NB4 (cell line): ENCODE results near the gene PLCH2.

Experiments
- DNase-seq: peaks from one replicate; pipeline ENCODE4 v3.0.0; 2010; ENCODE audit warnings: low read depth
- H3K4me3 ChIP-seq: one replicate; pipeline ENCODE4 v1.5.1; 2011; ENCODE audit warnings: mild to moderate bottlenecking, low read depth, low read length, moderate library complexity
- CTCF ChIP-seq: IDR thresholded peaks from one replicate; pipeline ENCODE4 v1.5.1; 2012; ENCODE audit warnings: low read depth, low read length
- MAX ChIP-seq: IDR thresholded peaks from 2 replicates; pipeline ENCODE4 v1.6.1; 2011; ENCODE audit warnings: low read depth, low read length
- MYC ChIP-seq: IDR thresholded peaks from 2 replicates; pipeline ENCODE4 v1.6.1; 2011; ENCODE audit warnings: low read depth, low read length
- POLR2A ChIP-seq: IDR thresholded peaks from 2 replicates; pipeline ENCODE4 v1.6.1; 2011; ENCODE audit warnings: mild to moderate bottlenecking; ENCODE audit not compliant: insufficient read length; ENCODE audit errors: extremely low read depth

PLCH2 gene

GRCh38 chr1:2462819-2463218 lies 13.3 kb upstream of the PLCH2 start:
- TF ChIP-seq MAX: no peak
- no peak for TF ChIP-seq MYC
- no peak for TF ChIP-seq POLR2A
- TF ChIP-seq CTCF: no peak
- no peak for DNase-seq
- H3K4me3 ChIP-seq: no peak overlapping the region

- DNase-seq: no peak
- no peak for TF ChIP-seq POLR2A
- TF ChIP-seq MAX: no peak
- TF ChIP-seq MYC: no peak
- no peak for TF ChIP-seq CTCF
- H3K4me3 ChIP-seq: no peak overlapping the region
These were observed 12.7 kb upstream of the PLCH2 start for GRCh38 chr1:2463396-2463795.

GRCh38 chr1:2465371-2466269 lies 10.5 kb upstream of the PLCH2 start:
- DNase-seq: no peak
- TF ChIP-seq MAX (no peak), POLR2A (no peak), MYC (no peak), CTCF (no peak)
- H3K4me3 ChIP-seq: no peak overlapping the region

- no peak for DNase-seq
- H3K4me3 ChIP-seq: no peak overlapping the region
These were observed 9.8 kb upstream of the PLCH2 start for GRCh38 chr1:2466270-2466665.

GRCh38 chr1:2466958-2467554 lies 9.0 kb upstream of the PLCH2 start:
- no peak for DNase-seq
- H3K4me3 ChIP-seq: no peak overlapping the region
- TF ChIP-seq POLR2A (no peak), MYC (no peak)

More at GRCh38 chr1:2466270-2466665, 9.8 kb upstream of the PLCH2 start:
- TF ChIP-seq MAX: no peak
- TF ChIP-seq MYC: no peak
- TF ChIP-seq POLR2A: no peak
- TF ChIP-seq CTCF: no peak

- TF ChIP-seq MYC (no peak), MAX (no peak), CTCF (no peak), POLR2A (no peak)
- peak; percentile 42 for DNase-seq
- H3K4me3 ChIP-seq: no peak overlapping the region
These were observed 8.0 kb upstream of the PLCH2 start for GRCh38 chr1:2468041-2468472.
